ENCODE measurements around the gene ALG12.

The ALG12 gene

GRCh38 chr22:49910229-49911155 is 7.7 kb downstream of the ALG12 start:
- no peak overlapping the region for H3K4me3 Mint-ChIP-seq
- intact Hi-C loops (cut with micrococcal nuclease), result no loop called here

GRCh38 chr22:49909476-49910205 is 8.6 kb downstream of the ALG12 start:
- H3K4me3 Mint-ChIP-seq, result no peak overlapping the region
- no peaks in the 10 kb centered on the region for H3K9me3 Mint-ChIP-seq
- no peaks in the 10 kb centered on the region for H3K27me3 Mint-ChIP-seq
- intact Hi-C loops (cut with micrococcal nuclease), result no loop called here
- H3K27ac Mint-ChIP-seq, result no peak overlapping the region
- peaks cover 4% of the 10 kb centered on the region for H3K4me1 Mint-ChIP-seq (ENCODE audit: low read depth)
- peaks cover 94% of the 10 kb centered on the region for H3K36me3 Mint-ChIP-seq (ENCODE audit: low read depth)

More at GRCh38 chr22:49910229-49911155, 7.7 kb downstream of the ALG12 start:
- H3K27me3 Mint-ChIP-seq, result no peaks in the 10 kb centered on the region
- no peak overlapping the region for H3K27ac Mint-ChIP-seq
- H3K4me1 Mint-ChIP-seq (ENCODE audit: low read depth), result peaks cover 4% of the 10 kb centered on the region
- H3K36me3 Mint-ChIP-seq (ENCODE audit: low read depth), result peaks cover 87% of the 10 kb centered on the region
- H3K9me3 Mint-ChIP-seq, result no peaks in the 10 kb centered on the region

GRCh38 chr22:49907807-49908206 is 10.4 kb downstream of the ALG12 start:
- no peaks in the 10 kb centered on the region for H3K9me3 Mint-ChIP-seq
- no peak overlapping the region for H3K27ac Mint-ChIP-seq
- H3K4me3 Mint-ChIP-seq, result no peak overlapping the region
- no peaks in the 10 kb centered on the region for H3K27me3 Mint-ChIP-seq
- intact Hi-C loops (cut with micrococcal nuclease), result no loop called here
- peaks cover 96% of the 10 kb centered on the region for H3K36me3 Mint-ChIP-seq (ENCODE audit: low read depth)
- peaks cover 4% of the 10 kb centered on the region for H3K4me1 Mint-ChIP-seq (ENCODE audit: low read depth)

- Mint-ChIP-seq H3K27ac (no peak overlapping the region), H3K9me3 (peaks cover 4% of the 10 kb centered on the region), H3K27me3 (no peaks in the 10 kb centered on the region), H3K4me1 (ENCODE audit: low read depth) (no peaks in the 10 kb centered on the region), H3K36me3 (ENCODE audit: low read depth) (peaks cover 96% of the 10 kb centered on the region), H3K4me3 (no peak overlapping the region)
- intact Hi-C loops (cut with micrococcal nuclease), result no loop called here
These were observed 11.4 kb downstream of the ALG12 start for GRCh38 chr22:49906799-49907290.

- no peak overlapping the region for H3K4me3 Mint-ChIP-seq
- H3K9me3 Mint-ChIP-seq, result peaks cover 10% of the 10 kb centered on the region
- intact Hi-C loops (cut with micrococcal nuclease), result no loop called here
These were observed 12.0 kb downstream of the ALG12 start for GRCh38 chr22:49906071-49906798.

GRCh38 chr22:49905465-49905864 is 12.8 kb downstream of the ALG12 start:
- intact Hi-C loops (cut with micrococcal nuclease), result no loop called here
- Mint-ChIP-seq H3K36me3 (ENCODE audit: low read depth) (peaks cover 98% of the 10 kb centered on the region), H3K4me1 (ENCODE audit: low read depth) (no peaks in the 10 kb centered on the region), H3K9me3 (peaks cover 10% of the 10 kb centered on the region), H3K27ac (no peak overlapping the region), H3K4me3 (no peak overlapping the region), H3K27me3 (no peaks in the 10 kb centered on the region)

More at GRCh38 chr22:49906071-49906798, 12.0 kb downstream of the ALG12 start:
- Mint-ChIP-seq H3K27me3 (no peaks in the 10 kb centered on the region), H3K4me1 (ENCODE audit: low read depth) (no peaks in the 10 kb centered on the region), H3K27ac (no peak overlapping the region), H3K36me3 (ENCODE audit: low read depth) (peaks cover 97% of the 10 kb centered on the region)

GRCh38 chr22:49904040-49904369 is 14.2 kb downstream of the ALG12 start:
- intact Hi-C loops (cut with micrococcal nuclease), result no loop called here
- Mint-ChIP-seq H3K4me3 (no peak overlapping the region), H3K27me3 (no peaks in the 10 kb centered on the region), H3K36me3 (ENCODE audit: low read depth) (peaks cover 98% of the 10 kb centered on the region), H3K4me1 (ENCODE audit: low read depth) (no peaks in the 10 kb centered on the region), H3K9me3 (peaks cover 10% of the 10 kb centered on the region), H3K27ac (no peak overlapping the region)

GRCh38 chr22:49903322-49904039 is 14.8 kb downstream of the ALG12 start:
- Mint-ChIP-seq H3K36me3 (ENCODE audit: low read depth) (peaks cover 98% of the 10 kb centered on the region), H3K27ac (no peak overlapping the region)

GRCh38 chr22:49901457-49901856 is 16.8 kb downstream of the ALG12 start:
- intact Hi-C loops (cut with micrococcal nuclease), result no loop called here
- Mint-ChIP-seq H3K27me3 (no peaks in the 10 kb centered on the region), H3K4me3 (no peak overlapping the region), H3K9me3 (peaks cover 10% of the 10 kb centered on the region), H3K36me3 (ENCODE audit: low read depth) (peaks cover 97% of the 10 kb centered on the region), H3K27ac (no peak overlapping the region), H3K4me1 (ENCODE audit: low read depth) (no peaks in the 10 kb centered on the region)

More at GRCh38 chr22:49903322-49904039, 14.8 kb downstream of the ALG12 start:
- H3K9me3 Mint-ChIP-seq, result peaks cover 10% of the 10 kb centered on the region
- no peaks in the 10 kb centered on the region for H3K4me1 Mint-ChIP-seq (ENCODE audit: low read depth)
- no peak overlapping the region for H3K4me3 Mint-ChIP-seq
- no peaks in the 10 kb centered on the region for H3K27me3 Mint-ChIP-seq
- intact Hi-C loops (cut with micrococcal nuclease), result no loop called here

- Mint-ChIP-seq H3K27ac (no peak overlapping the region), H3K27me3 (no peaks in the 10 kb centered on the region), H3K4me1 (ENCODE audit: low read depth) (no peaks in the 10 kb centered on the region), H3K36me3 (ENCODE audit: low read depth) (peaks cover 89% of the 10 kb centered on the region), H3K9me3 (peaks cover 10% of the 10 kb centered on the region), H3K4me3 (no peak overlapping the region)
- intact Hi-C loops (cut with micrococcal nuclease), result no loop called here
These were observed 17.6 kb downstream of the ALG12 start for GRCh38 chr22:49900441-49901230.

- Mint-ChIP-seq H3K9me3 (peaks cover 13% of the 10 kb centered on the region), H3K4me1 (ENCODE audit: low read depth) (no peaks in the 10 kb centered on the region), H3K4me3 (no peak overlapping the region), H3K27me3 (no peaks in the 10 kb centered on the region), H3K36me3 (ENCODE audit: low read depth) (peaks cover 84% of the 10 kb centered on the region), H3K27ac (no peak overlapping the region)
- intact Hi-C loops (cut with micrococcal nuclease), result no loop called here
These were observed 18.7 kb downstream of the ALG12 start for GRCh38 chr22:49899530-49899929.

- Mint-ChIP-seq H3K27ac (no peak overlapping the region), H3K27me3 (no peaks in the 10 kb centered on the region), H3K9me3 (peaks cover 17% of the 10 kb centered on the region), H3K36me3 (ENCODE audit: low read depth) (peaks cover 82% of the 10 kb centered on the region), H3K4me3 (no peak overlapping the region), H3K4me1 (ENCODE audit: low read depth) (no peaks in the 10 kb centered on the region)
- intact Hi-C loops (cut with micrococcal nuclease), result no loop called here
These were observed 21.1 kb downstream of the ALG12 start for GRCh38 chr22:49897015-49897684.

Measured in dendritic cell treated with granulocyte-macrophage colony-stimulating factor and Interleukin-4, amounts not matched to agents 40 ng/mL and 50 ng/mL, for 4 days (primary cell).